ENCODE data around the gene CHRNA10.

The CHRNA10 gene

GRCh38 chr11:3671334-3672254 lies at the start of gene CHRNA10:
Gene CHRNA10, minus strand, starts transcription at chr11:3671384. Its CDS starts 72 bp downstream, at chr11:3671312.
- no peak for DNase-seq (ENCODE audit: low spot score)

GRCh38 chr11:3712274-3712673 lies 41.1 kb upstream of the CHRNA10 start:
- no peak for DNase-seq (ENCODE audit: low spot score)

GRCh38 chr11:3710485-3711259 lies 39.5 kb upstream of the CHRNA10 start:
- DNase-seq (ENCODE audit: low spot score), result no peak

- DNase-seq (ENCODE audit: low spot score), result no peak
Observed at GRCh38 chr11:3709977-3710376, 38.8 kb upstream of the CHRNA10 start.

GRCh38 chr11:3707176-3707575 lies 36.0 kb upstream of the CHRNA10 start:
- no peak for DNase-seq (ENCODE audit: low spot score)

GRCh38 chr11:3703383-3703782 lies 32.2 kb upstream of the CHRNA10 start:
- no peak for DNase-seq (ENCODE audit: low spot score)

- no peak for DNase-seq (ENCODE audit: low spot score)
Observed at GRCh38 chr11:3700910-3701309, 29.7 kb upstream of the CHRNA10 start.

GRCh38 chr11:3700410-3700809 lies 29.2 kb upstream of the CHRNA10 start:
- no peak for DNase-seq (ENCODE audit: low spot score)

GRCh38 chr11:3686751-3687150 lies 15.6 kb upstream of the CHRNA10 start:
- DNase-seq (ENCODE audit: low spot score), result no peak

GRCh38 chr11:3685923-3686322 lies 14.7 kb upstream of the CHRNA10 start:
- DNase-seq (ENCODE audit: low spot score), result no peak

- DNase-seq (ENCODE audit: low spot score), result no peak
Observed at GRCh38 chr11:3684819-3685172, 13.6 kb upstream of the CHRNA10 start.

GRCh38 chr11:3684129-3684818 lies 13.1 kb upstream of the CHRNA10 start:
- no peak for DNase-seq (ENCODE audit: low spot score)

- DNase-seq (ENCODE audit: low spot score), result no peak
Observed at GRCh38 chr11:3683039-3683438, 11.9 kb upstream of the CHRNA10 start.

GRCh38 chr11:3679077-3679476 lies 7.9 kb upstream of the CHRNA10 start:
- no peak for DNase-seq (ENCODE audit: low spot score)

- DNase-seq (ENCODE audit: low spot score), result no peak
Observed at GRCh38 chr11:3675971-3676370, 4.8 kb upstream of the CHRNA10 start.

- no peak for DNase-seq (ENCODE audit: low spot score)
Observed at GRCh38 chr11:3674189-3674588, 3.0 kb upstream of the CHRNA10 start.

- DNase-seq (ENCODE audit: low spot score), result no peak
Observed at GRCh38 chr11:3669742-3670183, 1.4 kb downstream of the CHRNA10 start.

GRCh38 chr11:3669128-3669527 lies 2.1 kb downstream of the CHRNA10 start:
- DNase-seq (ENCODE audit: low spot score), result no peak

- no peak for DNase-seq (ENCODE audit: low spot score)
Observed at GRCh38 chr11:3667149-3668035, 3.8 kb downstream of the CHRNA10 start.

- no peak for DNase-seq (ENCODE audit: low spot score)
Observed at GRCh38 chr11:3666023-3666530, 5.1 kb downstream of the CHRNA10 start.

- no peak for DNase-seq (ENCODE audit: low spot score)
Observed at GRCh38 chr11:3665336-3666022, 5.7 kb downstream of the CHRNA10 start.
